Thoracic aorta (tissue), 2 donors: ENCODE data around the gene ALKBH7. TPM values are rescaled to one million over a fixed set of nuclear protein-coding genes. Genes with fewer than 3 reads are reported as not detected.
A peak's percentile ranks its signal among the peaks of the same experiment; 100 is the strongest.

Experiments used
- ATAC-seq: fragments of 150-250 bp; one replicate; pipeline ENCODE4 v1.8.0; 2017; ENCODE audit warnings: low read depth; ENCODE audit not compliant: insufficient number of reproducible peaks, low FRiP score
- DNase-seq: peaks from one replicate; pipeline ENCODE4 v3.0.0-alpha.2; 2020; ENCODE audit warnings: low spot score
- H3K27ac ChIP-seq, 2 donors: fragments of 200-600 bp; sonication (generic); 1 replicate in 1 of 2; 2 replicates in 1 of 2; pipeline ENCODE4 v1.5.1; 2016; ENCODE audit warnings: mild to moderate bottlenecking in 2 of 2, moderate library complexity in 2 of 2
- H3K27me3 ChIP-seq: fragments of 200-600 bp; sonication (generic); replicated peaks from 2 replicates; pipeline ENCODE4 v1.6.0; 2016; ENCODE audit warnings: mild to moderate bottlenecking; ENCODE audit not compliant: insufficient read depth
- H3K36me3 ChIP-seq: fragments of 200-600 bp; sonication (generic); one replicate; pipeline ENCODE4 v1.5.1; 2016
- H3K4me1 ChIP-seq, 2 donors: fragments of 200-600 bp; sonication (generic); 1 replicate in 1 of 2; 2 replicates in 1 of 2; pipeline versions ENCODE4 v1.5.1 to v1.6.0; 2016; ENCODE audit warnings: low read depth in 2 of 2, mild to moderate bottlenecking in 1 of 2; ENCODE audit not compliant: control insufficient read depth in 1 of 2
- H3K4me3 ChIP-seq: fragments of 200-600 bp; sonication (generic); 2 replicates; pipeline ENCODE4 v1.5.1; 2016; ENCODE audit warnings: mild to moderate bottlenecking
- H3K9me3 ChIP-seq: fragments of 200-600 bp; sonication (generic); 2 replicates; pipeline ENCODE4 v1.5.1; 2016
- CTCF ChIP-seq: fragments of 200-600 bp; sonication (generic); IDR thresholded peaks from one replicate; pipeline ENCODE4 v1.5.1; 2019; ENCODE audit warnings: antibody characterized with exemption
- total RNA-seq, 2 donors: library from RNA; depleted of rRNA; stranded (reverse); fragments of >200 nt; gene quantifications; one replicate each; pipeline versions ENCODE4 v1.1.0 to v1.2.3, GENCODE V29; 2016

The ALKBH7 gene
- 10 to 100 TPM; 29.1 to 37.6 TPM for total RNA-seq

- Histone ChIP-seq H3K36me3 (peaks cover 18% of the 10 kb centered on the region), H3K27ac (peak within 1 kb of the TSS; percentile 98 to 100), H3K4me3 (peak within 1 kb of the TSS; percentile 100), H3K27me3 (no peaks in the 10 kb centered on the region), H3K4me1 (peaks cover 5 to 13% of the 10 kb centered on the region in 2 donors), H3K9me3 (no peaks in the 10 kb centered on the region)
- DNase-seq (peak; percentile 100), ATAC-seq (peak; percentile 88)
- TF ChIP-seq CTCF, result no peak
Measured at GRCh38 chr19:6372594-6373095, at the start of gene ALKBH7. ALKBH7 (plus strand) TSS chr19:6372794; CDS start chr19:6372821, 27 bp downstream.

- Histone ChIP-seq H3K36me3 (no peaks in the 10 kb centered on the region), H3K9me3 (no peaks in the 10 kb centered on the region), H3K27ac (no peak overlapping the region), H3K4me3 (no peak overlapping the region), H3K27me3 (no peaks in the 10 kb centered on the region), H3K4me1 (no peaks in the 10 kb centered on the region)
- ATAC-seq (no peak), DNase-seq (no peak)
- TF ChIP-seq CTCF, result no peak
Measured at GRCh38 chr19:6324757-6325156, 47.8 kb upstream of the ALKBH7 start.

- ATAC-seq, result no peak
- Histone ChIP-seq H3K4me3 (no peak overlapping the region), H3K27me3 (no peaks in the 10 kb centered on the region), H3K36me3 (no peaks in the 10 kb centered on the region), H3K27ac (no peak overlapping the region), H3K9me3 (no peaks in the 10 kb centered on the region), H3K4me1 (no peaks in the 10 kb centered on the region)
- TF ChIP-seq CTCF, result no peak
- DNase-seq, result no peak
Measured at GRCh38 chr19:6325614-6326013, 47.0 kb upstream of the ALKBH7 start.

GRCh38 chr19:6326815-6327214 is 45.8 kb upstream of the ALKBH7 start:
- no peak for DNase-seq
- TF ChIP-seq CTCF, result no peak
- Histone ChIP-seq H3K27me3 (no peaks in the 10 kb centered on the region), H3K9me3 (no peaks in the 10 kb centered on the region), H3K36me3 (no peaks in the 10 kb centered on the region), H3K4me3 (no peak overlapping the region), H3K4me1 (no peaks in the 10 kb centered on the region), H3K27ac (no peak overlapping the region)
- no peak for ATAC-seq

- Histone ChIP-seq H3K4me3 (no peak within 1 kb of the TSS), H3K27ac (no peak within 1 kb of the TSS), H3K4me1 (no peaks in the 10 kb centered on the region), H3K27me3 (no peaks in the 10 kb centered on the region), H3K9me3 (no peaks in the 10 kb centered on the region), H3K36me3 (no peaks in the 10 kb centered on the region)
- TF ChIP-seq CTCF, result no peak
- DNase-seq, result no peak
- no peak for ATAC-seq
Measured at GRCh38 chr19:6333439-6333838, 39.2 kb upstream of the ALKBH7 start, which contains the start of gene ACER1. ACER1 (minus strand) TSS chr19:6333612; CDS start chr19:6333551, 61 bp downstream.
